Naive thymus-derived CD4-positive, alpha-beta T cell (primary cell): Measurements from ENCODE around the gene CFAP99. TPM values are rescaled to one million over a fixed set of nuclear protein-coding genes. Genes with fewer than 3 reads are reported as not detected.
"Not testable (repeated sequence)": the region's sequence is repeated elsewhere in the genome, so short reads cannot be mapped to it uniquely, and the experiment has no call there.

ENCODE experiments used
- ATAC-seq: fragments of 150-1000 bp; cut with Tn5 transposase; 2 replicates; pipeline ENCODE4 v1.10.0; 2021; ENCODE audit warnings: mild to moderate bottlenecking, moderate library complexity
- CTCF ChIA-PET: fragments of 350-600 bp; sonication (Branson Sonifier 250); formaldehyde crosslinking; loops from one replicate; lab custom pipeline; 2021; ENCODE audit warnings: antibody characterized with exemption; lab: Charles Lee
- POLR2A ChIA-PET: fragments of 350-600 bp; sonication (Branson Sonifier 250); formaldehyde crosslinking; loops from one replicate; lab custom pipeline; 2021; ENCODE audit warnings: antibody characterized with exemption, inconsistent platforms; lab: Charles Lee
- DNase-seq, 9 donors: peaks; one replicate each; pipeline versions ENCODE4 v3.0.0 to v3.0.0-alpha.2; 2020 to 2022; ENCODE audit warnings: mixed read lengths in 1 of 9
- H3K27ac ChIP-seq: one replicate; pipeline ENCODE4 v1.7.0; 2013; ENCODE audit warnings: mild to moderate bottlenecking, low read depth, low read length, moderate library complexity
- H3K27me3 ChIP-seq, 2 donors: one replicate each; pipeline ENCODE4 v1.7.0; 2013; ENCODE audit warnings: low read length in 2 of 2, mild to moderate bottlenecking in 2 of 2, moderate library complexity in 2 of 2; ENCODE audit not compliant: control insufficient read depth in 2 of 2, insufficient read depth in 2 of 2
- H3K36me3 ChIP-seq, 3 experiments: 1 replicate in 2 of 3; 2 replicates in 1 of 3; pipeline ENCODE4 v1.7.0; 2013; ENCODE audit warnings: low read length in 3 of 3, mild to moderate bottlenecking in 3 of 3, moderate library complexity in 1 of 3; ENCODE audit not compliant: insufficient read depth in 3 of 3, control insufficient read depth in 2 of 3
- H3K4me1 ChIP-seq, 2 donors: one replicate each; pipeline ENCODE4 v1.7.0; 2013; ENCODE audit warnings: low read length in 2 of 2, mild to moderate bottlenecking in 2 of 2, moderate library complexity in 1 of 2; ENCODE audit not compliant: control insufficient read depth in 2 of 2, insufficient read depth in 2 of 2
- H3K4me3 ChIP-seq: 2 replicates; pipeline ENCODE4 v1.7.0; 2013; ENCODE audit warnings: mild to moderate bottlenecking, low read length
- H3K9me3 ChIP-seq, 3 experiments: 1 replicate in 2 of 3; 2 replicates in 1 of 3; pipeline ENCODE4 v1.7.0; 2013; ENCODE audit warnings: low read length in 3 of 3; ENCODE audit not compliant: control insufficient read depth in 2 of 3
- H3K27ac Mint-ChIP-seq, 9 donors: one replicate each; pipeline ENCODE4 v1.8.0; 2020 to 2022; ENCODE audit warnings: mixed read lengths in 9 of 9, mild to moderate bottlenecking in 8 of 9, moderate library complexity in 5 of 9, inconsistent platforms in 2 of 9
- H3K27me3 Mint-ChIP-seq, 5 donors: one replicate each; pipeline ENCODE4 v1.8.0; 2021 to 2022; ENCODE audit warnings: mixed read lengths in 5 of 5, mild to moderate bottlenecking in 1 of 5
- H3K36me3 Mint-ChIP-seq, 5 donors: one replicate each; pipeline ENCODE4 v1.8.0; 2020 to 2022; ENCODE audit warnings: mixed read lengths in 5 of 5, mild to moderate bottlenecking in 3 of 5, inconsistent platforms in 1 of 5
- H3K4me1 Mint-ChIP-seq, 7 donors: one replicate each; pipeline ENCODE4 v1.8.0; 2020 to 2022; ENCODE audit warnings: mixed read lengths in 7 of 7, mild to moderate bottlenecking in 3 of 7, inconsistent platforms in 1 of 7
- H3K4me3 Mint-ChIP-seq, 10 donors: one replicate each; pipeline ENCODE4 v1.8.0; 2020 to 2022; ENCODE audit warnings: mild to moderate bottlenecking in 10 of 10, mixed read lengths in 10 of 10, moderate library complexity in 6 of 10, inconsistent platforms in 2 of 10
- H3K9me3 Mint-ChIP-seq, 11 donors: one replicate each; pipeline ENCODE4 v1.8.0; 2020 to 2022; ENCODE audit warnings: mixed read lengths in 11 of 11, mild to moderate bottlenecking in 4 of 11, inconsistent platforms in 1 of 11, moderate library complexity in 1 of 11
- intact Hi-C, 2 donors: fragments of 100-400 bp; cut with micrococcal nuclease; formaldehyde crosslinking; loops; one replicate each; pipeline ENCODE4 v1.15.1; 2023
- polyA plus RNA-seq, 2 donors: library from polyadenylated mRNA; unstranded; fragments of 300-500 nt; fragmentation: Illumina TruSeq; gene quantifications; one replicate each; pipeline ENCODE4 v1.2.3, GENCODE V29; 2021
- total RNA-seq, 6 experiments: library from RNA in 5 of 6; stranded (reverse) in 5 of 6; gene quantifications; 1 replicate in 5 of 6; 2 replicates in 1 of 6; pipeline ENCODE4 v1.2.3 and lab custom pipeline; 2021 to 2026

The CFAP99 gene
- total and polyA plus RNA-seq, 7 experiments from 2014 or later, result 0.12 to 0.27 TPM; not detected in 5

DNA sequence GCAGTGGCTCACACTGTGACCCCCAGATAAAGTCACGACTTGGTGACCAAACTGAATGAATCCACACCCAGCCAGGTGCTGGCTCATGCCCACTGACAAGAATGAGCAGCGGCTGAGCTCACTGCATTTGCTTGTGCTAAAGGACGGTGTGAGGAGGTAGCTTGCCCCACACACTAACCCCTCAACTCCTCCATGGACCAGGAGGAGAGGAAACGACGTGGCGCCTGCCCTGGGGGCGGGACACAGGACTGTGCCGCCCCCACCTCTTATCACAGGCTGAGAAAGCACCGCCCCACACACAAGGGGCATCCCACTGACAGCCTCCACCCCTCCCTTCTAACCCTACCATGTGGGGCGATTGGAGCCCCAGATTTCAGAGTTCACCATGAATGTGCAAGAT, 43.3 kb upstream of the CFAP99 start:
- Histone ChIP-seq H3K4me1 (no peaks in the 10 kb centered on the region), H3K36me3 (no peaks in the 10 kb centered on the region), H3K27me3 (no peaks in the 10 kb centered on the region), H3K4me3 (no peak overlapping the region), H3K27ac (no peak overlapping the region), H3K9me3 (no peaks in the 10 kb centered on the region)
- Mint-ChIP-seq H3K4me3 (no peak overlapping the region), H3K36me3 (peaks cover 0 to 4% (median 0%) of the 10 kb centered on the region in 5 donors), H3K9me3 (peaks cover 0 to 2% (median 0%) of the 10 kb centered on the region in 11 donors), H3K27me3 (peaks cover 0 to 3% (median 0%) of the 10 kb centered on the region in 5 donors), H3K4me1 (peaks cover 0 to 4% (median 0%) of the 10 kb centered on the region in 7 donors), H3K27ac (no peak overlapping the region)
- no peak for ATAC-seq
- ChIA-PET CTCF (no interaction called here), POLR2A (no interaction called here)
- intact Hi-C loops, result no loop called here
- DNase-seq, result no peak

DNA sequence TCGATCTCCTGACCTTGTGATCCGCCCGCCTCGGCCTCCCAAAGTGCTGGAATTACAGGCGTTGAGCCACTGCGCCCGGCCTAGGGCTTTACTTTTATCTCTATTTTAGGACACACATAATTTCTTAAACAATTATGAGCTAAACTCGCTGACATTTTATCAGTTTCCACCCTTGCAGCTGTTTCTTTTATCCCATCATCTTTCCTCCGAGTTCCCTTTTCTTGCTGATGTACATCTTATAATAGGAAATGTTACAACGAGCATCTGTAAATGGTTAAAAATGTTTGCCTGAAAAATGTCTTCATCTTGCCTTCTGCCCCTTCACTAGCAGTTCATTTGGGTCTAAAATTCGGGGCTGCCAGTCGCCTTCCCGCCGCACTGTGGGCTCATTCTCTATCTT, 41.5 kb upstream of the CFAP99 start:
- CTCF ChIA-PET, result interaction anchor here (0.7 kb wide), 1 partner anchor 115 kb away, joined by 4 read pairs; no protein-coding TSS in a partner anchor
- H3K27ac Mint-ChIP-seq, result no peak overlapping the region
- intact Hi-C loops, result no loop called here

DNA sequence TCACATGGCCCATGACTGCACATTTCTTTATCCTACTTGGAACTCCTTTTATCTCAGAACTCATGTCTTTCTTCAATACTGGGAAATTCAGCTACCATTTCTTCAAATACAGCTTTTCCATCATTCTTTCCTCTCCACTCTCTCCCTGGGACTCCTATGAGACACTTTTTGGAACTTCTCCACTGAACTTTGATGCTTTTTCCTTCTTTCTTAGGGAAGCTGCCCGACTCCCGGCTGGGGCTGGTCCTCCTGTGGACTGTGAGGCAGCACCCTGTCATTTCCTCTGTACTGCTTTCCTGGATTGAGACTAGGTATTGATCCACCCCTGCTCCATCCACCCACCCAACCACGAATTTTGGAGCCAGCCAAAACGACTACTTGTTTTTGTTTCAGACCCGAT, 40.4 kb upstream of the CFAP99 start:
- Histone ChIP-seq H3K9me3 (no peaks in the 10 kb centered on the region), H3K4me1 (no peaks in the 10 kb centered on the region), H3K4me3 (no peak overlapping the region), H3K27ac (no peak overlapping the region), H3K36me3 (no peaks in the 10 kb centered on the region), H3K27me3 (no peaks in the 10 kb centered on the region)
- no peak overlapping the region for H3K4me3 Mint-ChIP-seq
- peak overlapping the region in 1 of 9 donors; percentile 28 for H3K27ac Mint-ChIP-seq
- DNase-seq (no peak), ATAC-seq (no peak)
- H3K9me3 Mint-ChIP-seq, result peaks cover 0 to 6% (median under 1%) of the 10 kb centered on the region in 11 donors
- CTCF ChIA-PET, result no interaction called here
- H3K36me3 Mint-ChIP-seq, result peaks cover 0 to 16% (median 0%) of the 10 kb centered on the region in 5 donors
- intact Hi-C loops, result no loop called here
- POLR2A ChIA-PET, result no interaction called here
- peaks cover 0 to 11% (median 0%) of the 10 kb centered on the region in 7 donors for H3K4me1 Mint-ChIP-seq
- peaks cover 0 to 6% (median 0%) of the 10 kb centered on the region in 5 donors for H3K27me3 Mint-ChIP-seq

More for the DNA sequence above, 41.5 kb upstream of the CFAP99 start:
- ATAC-seq, result no peak
- H3K9me3 Mint-ChIP-seq, result peaks cover 0 to 6% (median 0%) of the 10 kb centered on the region in 11 donors
- H3K36me3 ChIP-seq, result no peaks in the 10 kb centered on the region
- peaks cover 0 to 6% (median 0%) of the 10 kb centered on the region in 5 donors for H3K27me3 Mint-ChIP-seq
- peaks cover 0 to 4% (median 0%) of the 10 kb centered on the region in 7 donors for H3K4me1 Mint-ChIP-seq
- no peak overlapping the region for H3K27ac ChIP-seq
- no peaks in the 10 kb centered on the region for H3K27me3 ChIP-seq
- POLR2A ChIA-PET, result no interaction called here
- H3K4me3 Mint-ChIP-seq, result no peak overlapping the region
- DNase-seq, result no peak
- no peak overlapping the region for H3K4me3 ChIP-seq
- H3K4me1 ChIP-seq, result no peaks in the 10 kb centered on the region
- no peaks in the 10 kb centered on the region for H3K9me3 ChIP-seq
- peaks cover 0 to 9% (median 0%) of the 10 kb centered on the region in 5 donors for H3K36me3 Mint-ChIP-seq

DNA sequence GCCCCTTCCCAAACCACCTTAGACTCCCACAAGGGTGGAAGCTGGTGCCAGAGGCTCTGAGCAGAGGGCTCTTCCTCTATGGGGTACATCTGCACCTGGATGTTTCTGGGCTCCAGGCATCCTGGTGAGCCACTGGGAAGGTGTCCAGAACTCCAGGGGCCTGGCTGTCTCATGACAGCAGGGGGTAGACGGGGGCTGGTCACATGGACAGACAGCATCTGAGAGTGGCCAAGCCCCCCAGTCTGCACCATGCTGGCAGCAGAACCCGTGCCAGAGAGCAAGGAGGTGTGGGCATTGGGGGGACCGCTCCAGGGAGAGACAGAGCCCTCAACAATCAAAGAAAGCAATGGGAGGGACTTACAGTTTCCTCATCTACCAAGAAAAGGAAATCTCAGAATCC, 39.9 kb upstream of the CFAP99 start:
- Histone ChIP-seq H3K4me1 (no peaks in the 10 kb centered on the region), H3K27ac (no peak overlapping the region), H3K9me3 (no peaks in the 10 kb centered on the region), H3K27me3 (no peaks in the 10 kb centered on the region), H3K36me3 (no peaks in the 10 kb centered on the region), H3K4me3 (no peak overlapping the region)
- POLR2A ChIA-PET, result no interaction called here
- ATAC-seq (no peak), DNase-seq (no peak)
- Mint-ChIP-seq H3K36me3 (peaks cover 0 to 19% (median 0%) of the 10 kb centered on the region in 5 donors), H3K9me3 (peaks cover 0 to 6% (median under 1%) of the 10 kb centered on the region in 11 donors), H3K4me3 (no peak overlapping the region), H3K27me3 (peaks cover 0 to 6% (median 0%) of the 10 kb centered on the region in 5 donors), H3K4me1 (peaks cover 0 to 13% (median 0%) of the 10 kb centered on the region in 7 donors), H3K27ac (no peak overlapping the region)
- intact Hi-C loops, result no loop called here
- CTCF ChIA-PET, result no interaction called here

DNA sequence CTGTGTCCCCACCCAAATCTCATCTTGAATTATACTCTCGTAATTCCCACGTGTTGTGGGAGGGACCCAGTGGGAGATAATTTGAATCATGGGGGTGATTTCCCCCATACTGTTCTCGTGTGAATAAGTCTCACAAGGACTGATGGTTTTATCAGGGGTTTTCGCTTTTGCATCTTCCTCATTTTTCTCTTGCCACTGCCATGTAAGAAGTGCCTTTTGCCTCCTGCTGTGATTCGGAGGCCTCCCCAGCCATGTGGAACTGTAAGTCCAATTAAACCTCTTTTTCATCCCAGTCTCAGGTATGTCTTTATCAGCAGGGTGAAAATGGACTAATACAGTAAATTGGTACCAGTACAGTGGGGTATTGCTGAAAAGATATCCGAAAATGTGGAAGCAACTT, 38.2 kb upstream of the CFAP99 start:
- H3K4me3 Mint-ChIP-seq, H3K27ac ChIP-seq, ATAC-seq, POLR2A ChIA-PET, H3K4me1 ChIP-seq, H3K36me3 ChIP-seq, DNase-seq, H3K9me3 Mint-ChIP-seq, H3K27me3 Mint-ChIP-seq, intact Hi-C loops, H3K9me3 ChIP-seq, H3K4me3 ChIP-seq, H3K27me3 ChIP-seq, CTCF ChIA-PET, H3K27ac Mint-ChIP-seq: not testable (repeated sequence)
- H3K36me3 Mint-ChIP-seq, result peaks cover 0 to 19% (median 0%) of the 10 kb centered on the region in 5 donors
- peaks cover 0 to 14% (median 0%) of the 10 kb centered on the region in 7 donors for H3K4me1 Mint-ChIP-seq

DNA sequence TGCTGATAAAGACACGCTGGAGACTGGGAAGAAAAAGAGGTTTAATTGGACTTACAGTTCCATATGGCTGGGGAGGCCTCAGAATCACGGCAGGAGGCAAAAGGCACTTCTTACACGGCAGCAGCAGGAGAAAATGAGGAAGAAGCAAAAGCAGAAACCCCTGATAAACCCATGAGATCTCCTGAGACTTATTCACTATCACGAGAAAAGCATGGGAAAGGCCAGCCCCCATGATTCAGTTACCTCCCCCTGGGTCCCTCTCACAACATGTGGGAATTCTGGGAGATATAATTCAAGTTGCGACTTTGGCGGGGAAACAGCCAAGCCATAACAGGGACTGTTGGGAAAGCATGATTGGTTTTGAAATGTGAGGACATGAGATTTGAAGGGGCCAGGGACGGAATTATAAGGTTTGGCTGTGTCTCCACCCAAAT, 36.0 kb upstream of the CFAP99 start:
- H3K9me3 Mint-ChIP-seq, H3K9me3 ChIP-seq, DNase-seq, intact Hi-C loops, H3K4me1 ChIP-seq, POLR2A ChIA-PET, H3K4me3 ChIP-seq, H3K27ac Mint-ChIP-seq, H3K36me3 ChIP-seq, ATAC-seq, H3K27me3 ChIP-seq, H3K27me3 Mint-ChIP-seq, H3K27ac ChIP-seq, CTCF ChIA-PET, H3K4me3 Mint-ChIP-seq: not testable (repeated sequence)
- peaks cover 0 to 13% (median 0%) of the 10 kb centered on the region in 7 donors for H3K4me1 Mint-ChIP-seq
- peaks cover 0 to 19% (median 0%) of the 10 kb centered on the region in 5 donors for H3K36me3 Mint-ChIP-seq

DNA sequence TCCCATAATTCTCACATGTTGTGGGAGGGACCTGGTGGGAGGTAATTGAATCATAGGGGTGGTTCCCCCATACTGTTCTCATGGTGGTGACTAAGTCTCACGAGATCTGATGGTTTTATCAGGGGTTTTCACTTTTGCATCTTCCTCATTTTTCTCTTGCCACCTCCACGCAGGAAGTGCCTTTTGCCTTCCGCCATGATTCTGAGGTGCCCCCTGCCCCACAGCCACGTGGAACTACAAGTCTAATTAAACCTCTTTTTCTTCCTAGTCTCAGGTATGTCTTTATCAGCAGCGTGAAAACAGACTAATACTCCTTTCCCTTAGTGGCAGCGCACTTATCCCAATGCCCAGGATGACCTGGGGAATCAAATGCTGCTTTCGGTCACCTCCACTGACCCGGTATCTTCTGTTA, 35.5 kb upstream of the CFAP99 start:
- DNase-seq, POLR2A ChIA-PET: not testable (repeated sequence)

More for the DNA sequence above, 35.5 kb upstream of the CFAP99 start:
- intact Hi-C loops, H3K4me1 ChIP-seq, H3K27ac ChIP-seq, H3K36me3 ChIP-seq, H3K9me3 ChIP-seq, H3K4me3 ChIP-seq, CTCF ChIA-PET, H3K9me3 Mint-ChIP-seq, H3K27me3 ChIP-seq, H3K27me3 Mint-ChIP-seq, H3K4me3 Mint-ChIP-seq: not testable (repeated sequence)
- peak overlapping the region in 1 of 9 donors; percentile 40 for H3K27ac Mint-ChIP-seq
- H3K36me3 Mint-ChIP-seq, result peaks cover 0 to 19% (median 0%) of the 10 kb centered on the region in 5 donors
- H3K4me1 Mint-ChIP-seq, result peaks cover 0 to 13% (median 2%) of the 10 kb centered on the region in 7 donors
- peak; percentile 18 for ATAC-seq
